Globus pallidus (tissue), 1 donor: ENCODE data around the gene COA6.
"Not testable (repeated sequence)": the region's sequence is repeated elsewhere in the genome, so short reads cannot be mapped to it uniquely, and the experiment has no call there.

Experiments used
- DNase-seq: peaks from one replicate; pipeline ENCODE4 v3.0.0-alpha.2; 2015; ENCODE audit warnings: low spot score

The COA6 gene

GRCh38 chr1:234369784-234370183 lies 3.5 kb upstream of the COA6 start:
- no peak for DNase-seq

GRCh38 chr1:234371414-234371813 lies 1.8 kb upstream of the COA6 start:
- DNase-seq = no peak

- no peak for DNase-seq
Measured at GRCh38 chr1:234372011-234372757, 1.1 kb upstream of the COA6 start.

GRCh38 chr1:234373959-234374254 lies 651 bp downstream of the COA6 start:
- DNase-seq = no peak

- DNase-seq = no peak
Measured at GRCh38 chr1:234375672-234376071, 2.4 kb downstream of the COA6 start.

- not testable (repeated sequence) for DNase-seq
Measured at GRCh38 chr1:234379591-234380109, 6.4 kb downstream of the COA6 start.

GRCh38 chr1:234381699-234382555 lies 8.7 kb downstream of the COA6 start:
- DNase-seq = no peak

- no peak for DNase-seq
Measured at GRCh38 chr1:234386122-234386521, 12.9 kb downstream of the COA6 start.

- DNase-seq = no peak
Measured at GRCh38 chr1:234388094-234388493, 14.8 kb downstream of the COA6 start.

GRCh38 chr1:234393190-234393589 lies 19.9 kb downstream of the COA6 start:
- no peak for DNase-seq

GRCh38 chr1:234395297-234395696 lies 22.0 kb downstream of the COA6 start:
- DNase-seq = no peak

GRCh38 chr1:234396092-234396491 lies 22.8 kb downstream of the COA6 start:
- DNase-seq = no peak

GRCh38 chr1:234396871-234397270 lies 23.6 kb downstream of the COA6 start:
- DNase-seq = no peak

- DNase-seq = no peak
Measured at GRCh38 chr1:234397732-234398131, 24.5 kb downstream of the COA6 start.

GRCh38 chr1:234398849-234399381 lies 25.7 kb downstream of the COA6 start:
- no peak for DNase-seq

GRCh38 chr1:234399515-234399914 lies 26.3 kb downstream of the COA6 start:
- DNase-seq = not testable (repeated sequence)

- no peak for DNase-seq
Measured at GRCh38 chr1:234400773-234401172, 27.5 kb downstream of the COA6 start.

- no peak for DNase-seq
Measured at GRCh38 chr1:234401658-234402057, 28.4 kb downstream of the COA6 start.

- DNase-seq = no peak
Measured at GRCh38 chr1:234402939-234403338, 29.7 kb downstream of the COA6 start.

GRCh38 chr1:234405676-234406075 lies 32.4 kb downstream of the COA6 start:
- no peak for DNase-seq

- DNase-seq = no peak
Measured at GRCh38 chr1:234406871-234407270, 33.6 kb downstream of the COA6 start.

GRCh38 chr1:234408757-234409156 lies 35.5 kb downstream of the COA6 start:
- no peak for DNase-seq

- DNase-seq = no peak
Measured at GRCh38 chr1:234409328-234409727, 36.1 kb downstream of the COA6 start.
